HG03378 (cell line): ENCODE results near the gene KRT39.

Experiments used
- ATAC-seq: cut with Tn5 transposase; IDR thresholded peaks from one replicate; pipeline ENCODE4 v1.9.1; 2021; ENCODE audit warnings: mild to moderate bottlenecking, moderate library complexity; ENCODE audit not compliant: unreplicated experiment

KRT39 gene

GRCh38 chr17:40981115-40981514 lies 14.4 kb upstream of the KRT39 start:
- ATAC-seq, result no peak

- no peak for ATAC-seq
Measured at GRCh38 chr17:40980596-40980995, 13.8 kb upstream of the KRT39 start.

GRCh38 chr17:40980117-40980516 lies 13.4 kb upstream of the KRT39 start:
- ATAC-seq, result no peak

- ATAC-seq, result no peak
Measured at GRCh38 chr17:40978575-40979151, 11.9 kb upstream of the KRT39 start.

GRCh38 chr17:40975516-40975915 lies 8.8 kb upstream of the KRT39 start:
- ATAC-seq, result no peak

- no peak for ATAC-seq
Measured at GRCh38 chr17:40974366-40974765, 7.6 kb upstream of the KRT39 start.

- ATAC-seq, result no peak
Measured at GRCh38 chr17:40967582-40967981, 834 bp upstream of the KRT39 start.

GRCh38 chr17:40963838-40964237 lies 2.9 kb downstream of the KRT39 start:
- no peak for ATAC-seq

GRCh38 chr17:40962059-40962561 lies 4.6 kb downstream of the KRT39 start:
- no peak for ATAC-seq

GRCh38 chr17:40961591-40961990 lies 5.2 kb downstream of the KRT39 start:
- ATAC-seq, result no peak

- ATAC-seq, result no peak
Measured at GRCh38 chr17:40960144-40960543, 6.6 kb downstream of the KRT39 start.

GRCh38 chr17:40958086-40958953 lies 8.4 kb downstream of the KRT39 start:
- no peak for ATAC-seq

- ATAC-seq, result no peak
Measured at GRCh38 chr17:40956401-40957254, 10.1 kb downstream of the KRT39 start.

- no peak for ATAC-seq
Measured at GRCh38 chr17:40953881-40954280, 12.9 kb downstream of the KRT39 start.

- ATAC-seq, result no peak
Measured at GRCh38 chr17:40952661-40953060, 14.1 kb downstream of the KRT39 start.

GRCh38 chr17:40952154-40952553 lies 14.6 kb downstream of the KRT39 start:
- ATAC-seq, result no peak

GRCh38 chr17:40951011-40951622 lies 15.6 kb downstream of the KRT39 start:
- no peak for ATAC-seq

- no peak for ATAC-seq
Measured at GRCh38 chr17:40950176-40950575, 16.6 kb downstream of the KRT39 start.

- ATAC-seq, result no peak
Measured at GRCh38 chr17:40949418-40949817, 17.3 kb downstream of the KRT39 start.

GRCh38 chr17:40947929-40948328 lies 18.8 kb downstream of the KRT39 start:
- ATAC-seq, result no peak

GRCh38 chr17:40945414-40945813 lies 21.3 kb downstream of the KRT39 start:
- ATAC-seq, result no peak
